Large intestine (tissue), 3 donors: ENCODE data around the gene ADISSP. TPM values are rescaled to one million over a fixed set of nuclear protein-coding genes. Genes with fewer than 3 reads are reported as not detected.

Source experiments
- DNase-seq, 2 donors: peaks; one replicate each; pipeline versions ENCODE4 v3.0.0 to v3.0.0-alpha.2; 2013
- H3K27ac ChIP-seq: one replicate; pipeline ENCODE4 v1.5.1; 2013; ENCODE audit warnings: low read length
- H3K27me3 ChIP-seq: 2 replicates; pipeline ENCODE4 v1.6.1; 2013; ENCODE audit warnings: low read length; ENCODE audit not compliant: control insufficient read depth, insufficient read depth
- H3K36me3 ChIP-seq: 2 replicates; pipeline ENCODE4 v1.6.1; 2013; ENCODE audit warnings: low read length; ENCODE audit not compliant: control insufficient read depth, insufficient read depth
- H3K4me1 ChIP-seq: one replicate; pipeline ENCODE4 v1.6.1; 2013; ENCODE audit warnings: low read length; ENCODE audit not compliant: control insufficient read depth, insufficient read depth
- H3K4me3 ChIP-seq: one replicate; pipeline ENCODE4 v1.5.1; 2013; ENCODE audit warnings: low read length
- H3K9me3 ChIP-seq: one replicate; pipeline ENCODE4 v1.6.1; 2013; ENCODE audit warnings: mild to moderate bottlenecking, low read depth, low read length, moderate library complexity; ENCODE audit not compliant: control insufficient read depth
- WGBS: methylation state at CpG from one replicate; pipeline ENCODE4 v1.1.5; 2013; ENCODE audit warnings: low lambda C conversion rate; ENCODE audit not compliant: insufficient coverage; 5-methylcytosine and 5-hydroxymethylcytosine counted together
- polyA plus RNA-seq: library from polyadenylated mRNA; unstranded; fragments of 120-200 nt; gene quantifications from one replicate; pipeline ENCODE4 v1.2.1, GENCODE V29; 2013

The ADISSP gene
- polyA plus RNA-seq, 1 donor = 20.5 TPM

- no peak for DNase-seq
- peaks cover 21% of the 10 kb centered on the region for H3K4me1 ChIP-seq
- WGBS = no CpG with 5 or more reads among the region's 3 CpGs
Measured at GRCh38 chr20:3765171-3765882, 2.2 kb downstream of the ADISSP start.

GRCh38 chr20:3764659-3765058 is 2.9 kb downstream of the ADISSP start:
- peaks cover 21% of the 10 kb centered on the region for H3K4me1 ChIP-seq

More at GRCh38 chr20:3765171-3765882, 2.2 kb downstream of the ADISSP start:
- Histone ChIP-seq H3K4me3 (no peak overlapping the region), H3K9me3 (no peaks in the 10 kb centered on the region), H3K36me3 (no peaks in the 10 kb centered on the region), H3K27me3 (no peaks in the 10 kb centered on the region), H3K27ac (no peak overlapping the region)

GRCh38 chr20:3763671-3764601 is 3.6 kb downstream of the ADISSP start:
- DNase-seq = no peak
- no CpG with 5 or more reads among the region's 8 CpGs for WGBS
- no peak overlapping the region for H3K4me3 ChIP-seq
- peaks cover under 1% of the 10 kb centered on the region for H3K36me3 ChIP-seq
- H3K27me3 ChIP-seq = no peaks in the 10 kb centered on the region
- no peak overlapping the region for H3K27ac ChIP-seq
- no peaks in the 10 kb centered on the region for H3K9me3 ChIP-seq
- peaks cover 19% of the 10 kb centered on the region for H3K4me1 ChIP-seq

More at GRCh38 chr20:3764659-3765058, 2.9 kb downstream of the ADISSP start:
- Histone ChIP-seq H3K27ac (no peak overlapping the region), H3K9me3 (no peaks in the 10 kb centered on the region), H3K27me3 (no peaks in the 10 kb centered on the region), H3K4me3 (no peak overlapping the region), H3K36me3 (no peaks in the 10 kb centered on the region)
- no CpG with 5 or more reads among the region's 3 CpGs for WGBS
- DNase-seq = no peak

GRCh38 chr20:3760655-3761348 is 6.8 kb downstream of the ADISSP start:
- no peak for DNase-seq
- Histone ChIP-seq H3K27me3 (no peaks in the 10 kb centered on the region), H3K36me3 (peaks cover 11% of the 10 kb centered on the region), H3K4me3 (no peak overlapping the region), H3K4me1 (peaks cover 5% of the 10 kb centered on the region), H3K9me3 (no peaks in the 10 kb centered on the region), H3K27ac (no peak overlapping the region)
- no CpG with 5 or more reads among the region's 10 CpGs for WGBS

GRCh38 chr20:3759884-3760283 is 7.7 kb downstream of the ADISSP start:
- Histone ChIP-seq H3K4me3 (no peak overlapping the region), H3K36me3 (peaks cover 14% of the 10 kb centered on the region), H3K4me1 (peaks cover 5% of the 10 kb centered on the region), H3K9me3 (no peaks in the 10 kb centered on the region), H3K27me3 (no peaks in the 10 kb centered on the region), H3K27ac (no peak overlapping the region)
- no CpG with 5 or more reads among the region's 11 CpGs for WGBS
- no peak for DNase-seq

GRCh38 chr20:3759316-3759823 is 8.2 kb downstream of the ADISSP start:
- Histone ChIP-seq H3K27ac (no peak overlapping the region), H3K9me3 (no peaks in the 10 kb centered on the region), H3K27me3 (no peaks in the 10 kb centered on the region), H3K36me3 (peaks cover 17% of the 10 kb centered on the region), H3K4me3 (no peak overlapping the region), H3K4me1 (peaks cover 5% of the 10 kb centered on the region)
- WGBS = no CpG with 5 or more reads among the region's 11 CpGs
- no peak for DNase-seq

GRCh38 chr20:3758566-3758965 is 9.0 kb downstream of the ADISSP start:
- H3K9me3 ChIP-seq = no peaks in the 10 kb centered on the region

GRCh38 chr20:3757268-3757667 is 10.3 kb downstream of the ADISSP start:
- peaks cover 5% of the 10 kb centered on the region for H3K4me1 ChIP-seq
- no peaks in the 10 kb centered on the region for H3K27me3 ChIP-seq
- H3K9me3 ChIP-seq = no peaks in the 10 kb centered on the region
- no peak overlapping the region for H3K27ac ChIP-seq
- H3K36me3 ChIP-seq = peaks cover 17% of the 10 kb centered on the region
- WGBS = no CpG with 5 or more reads among the region's 2 CpGs
- no peak overlapping the region for H3K4me3 ChIP-seq
- no peak for DNase-seq

More at GRCh38 chr20:3758566-3758965, 9.0 kb downstream of the ADISSP start:
- no peak for DNase-seq
- WGBS = no CpG with 5 or more reads among the region's 11 CpGs
- Histone ChIP-seq H3K27me3 (no peaks in the 10 kb centered on the region), H3K36me3 (peaks cover 17% of the 10 kb centered on the region), H3K4me3 (no peak overlapping the region), H3K27ac (no peak overlapping the region), H3K4me1 (peaks cover under 1% of the 10 kb centered on the region)

GRCh38 chr20:3755814-3756480 is 11.6 kb downstream of the ADISSP start:
- no CpG with 5 or more reads among the region's 5 CpGs for WGBS
- H3K27ac ChIP-seq = no peak overlapping the region
- H3K36me3 ChIP-seq = peaks cover 17% of the 10 kb centered on the region
- peaks cover 8% of the 10 kb centered on the region for H3K4me1 ChIP-seq
- H3K27me3 ChIP-seq = peaks cover 6% of the 10 kb centered on the region
- H3K9me3 ChIP-seq = peaks cover 3% of the 10 kb centered on the region
- H3K4me3 ChIP-seq = no peak overlapping the region
- no peak for DNase-seq
